Smooth muscle cell (in vitro differentiated cells): ENCODE results near the gene VSTM2B. TPM values are rescaled to one million over a fixed set of nuclear protein-coding genes. Genes with fewer than 3 reads are reported as not detected.

Experiments used
- DNase-seq: peaks from one replicate; lab custom pipeline; 2025; ENCODE audit not compliant: unreplicated experiment; lab: John Stamatoyannopoulos, UW
- H2AFZ ChIP-seq: fragments of 200-600 bp; sonication (generic); 2 replicates; pipeline ENCODE4 v1.6.0; 2016; ENCODE audit warnings: antibody characterized with exemption, low read depth, mild to moderate bottlenecking
- H3F3A ChIP-seq: fragments of 200-600 bp; sonication (generic); 2 replicates; pipeline ENCODE4 v1.6.0; 2017; ENCODE audit warnings: antibody characterized with exemption, low read depth
- H3K27ac ChIP-seq: fragments of 200-600 bp; sonication (generic); 2 replicates; pipeline ENCODE4 v1.5.1; 2016; ENCODE audit warnings: low read depth, mild to moderate bottlenecking
- H3K27me3 ChIP-seq: fragments of 200-600 bp; sonication (generic); 2 replicates; pipeline ENCODE4 v1.6.1; 2016; ENCODE audit warnings: low read depth, mild to moderate bottlenecking
- H3K36me3 ChIP-seq: fragments of 200-600 bp; sonication (generic); 2 replicates; pipeline ENCODE4 v1.5.1; 2016; ENCODE audit warnings: low read depth
- H3K4me1 ChIP-seq: fragments of 200-600 bp; sonication (generic); 2 replicates; pipeline ENCODE4 v1.5.1; 2016; ENCODE audit warnings: low read depth
- H3K4me2 ChIP-seq: fragments of 200-600 bp; sonication (generic); 2 replicates; pipeline ENCODE4 v1.6.0; 2016; ENCODE audit warnings: mild to moderate bottlenecking
- H3K4me3 ChIP-seq: fragments of 200-600 bp; sonication (generic); 2 replicates; pipeline ENCODE4 v1.5.1; 2016; ENCODE audit warnings: mild to moderate bottlenecking
- H3K79me2 ChIP-seq: fragments of 200-600 bp; sonication (generic); 2 replicates; pipeline ENCODE4 v1.6.0; 2016; ENCODE audit warnings: low read depth, mild to moderate bottlenecking
- H3K9ac ChIP-seq: fragments of 200-600 bp; sonication (generic); 2 replicates; pipeline ENCODE4 v1.6.0; 2016; ENCODE audit warnings: low read depth
- H3K9me3 ChIP-seq: fragments of 200-600 bp; sonication (generic); replicated peaks from 2 replicates; pipeline ENCODE4 v1.5.1; 2016; ENCODE audit warnings: low read depth
- H4K20me1 ChIP-seq: fragments of 200-600 bp; sonication (generic); 2 replicates; pipeline ENCODE4 v1.6.0; 2016; ENCODE audit warnings: low read depth
- CTCF ChIP-seq: fragments of 200-600 bp; sonication (generic); IDR thresholded peaks from 2 replicates; pipeline ENCODE4 v1.5.1; 2017; ENCODE audit warnings: borderline replicate concordance, mild to moderate bottlenecking, antibody characterized with exemption; ENCODE audit not compliant: insufficient read depth, poor library complexity, severe bottlenecking
- WGBS: methylation state at CpG from one replicate; pipeline ENCODE4 v1.1.7; 2016; ENCODE audit warnings: low lambda C conversion rate; 5-methylcytosine and 5-hydroxymethylcytosine counted together
- polyA plus RNA-seq: library from polyadenylated mRNA; unstranded; fragments of >200 nt; fragmentation: Nextera tagmentation; extraction: Ambion mirVana; gene quantifications from 2 replicates; pipeline ENCODE4 v1.2.1, GENCODE V29; 2016
- total RNA-seq: library from RNA; depleted of rRNA; stranded (reverse); fragments of >200 nt; gene quantifications from 2 replicates; pipeline ENCODE4 v1.2.3, GENCODE V29; 2014

The VSTM2B gene
- total and polyA plus RNA-seq, 2 experiments from 2014 or later, result not detected

- Histone ChIP-seq H3K27me3 (peaks cover 17% of the 10 kb centered on the region), H3K27ac (no peak overlapping the region), H3K79me2 (no peaks in the 10 kb centered on the region), H3K4me1 (no peaks in the 10 kb centered on the region), H3K36me3 (no peaks in the 10 kb centered on the region), H4K20me1 (no peaks in the 10 kb centered on the region), H3K4me2 (no peak overlapping the region), H3F3A (no peaks in the 10 kb centered on the region), H2AFZ (no peak overlapping the region), H3K9me3 (no peaks in the 10 kb centered on the region), H3K4me3 (no peak overlapping the region), H3K9ac (no peak overlapping the region)
- no peak for TF ChIP-seq CTCF
- DNase-seq, result no peak
- WGBS, result 92% methylated on average over 12 of the region's 12 CpGs
These were observed 12.4 kb downstream of the VSTM2B start for GRCh38 chr19:29538146-29538545.

- Histone ChIP-seq H4K20me1 (no peaks in the 10 kb centered on the region), H3F3A (no peaks in the 10 kb centered on the region), H3K79me2 (no peaks in the 10 kb centered on the region), H3K9me3 (no peaks in the 10 kb centered on the region), H3K4me3 (no peak overlapping the region), H2AFZ (no peak overlapping the region), H3K27me3 (peaks cover 17% of the 10 kb centered on the region), H3K9ac (no peak overlapping the region), H3K4me2 (no peak overlapping the region), H3K27ac (no peak overlapping the region), H3K4me1 (no peaks in the 10 kb centered on the region), H3K36me3 (no peaks in the 10 kb centered on the region)
- no peak for TF ChIP-seq CTCF
- no peak for DNase-seq
- 73% methylated on average over 3 of the region's 3 CpGs for WGBS
These were observed 12.9 kb downstream of the VSTM2B start for GRCh38 chr19:29538651-29539050.

- 89% methylated on average over 9 of the region's 9 CpGs for whole genome bisulfite sequencing
- no peak for TF ChIP-seq CTCF
- H3K27ac ChIP-seq, result no peak overlapping the region
- H3K36me3 ChIP-seq, result no peaks in the 10 kb centered on the region
- DNase-seq, result no peak
- no peak overlapping the region for H2AFZ ChIP-seq
- no peaks in the 10 kb centered on the region for H4K20me1 ChIP-seq
- H3K9ac ChIP-seq, result no peak overlapping the region
- no peaks in the 10 kb centered on the region for H3K79me2 ChIP-seq
- no peaks in the 10 kb centered on the region for H3F3A ChIP-seq
- H3K4me2 ChIP-seq, result no peak overlapping the region
- peaks cover 17% of the 10 kb centered on the region for H3K27me3 ChIP-seq
- no peaks in the 10 kb centered on the region for H3K9me3 ChIP-seq
- no peak overlapping the region for H3K4me3 ChIP-seq
- H3K4me1 ChIP-seq, result no peaks in the 10 kb centered on the region
These were observed 13.3 kb downstream of the VSTM2B start for GRCh38 chr19:29539131-29539530.

- no peaks in the 10 kb centered on the region for H3K9me3 ChIP-seq
- H4K20me1 ChIP-seq, result no peaks in the 10 kb centered on the region
- peaks cover 17% of the 10 kb centered on the region for H3K27me3 ChIP-seq
- no peaks in the 10 kb centered on the region for H3K4me1 ChIP-seq
- no peak for DNase-seq
- no peak for TF ChIP-seq CTCF
- no peak overlapping the region for H2AFZ ChIP-seq
- no peaks in the 10 kb centered on the region for H3F3A ChIP-seq
- H3K27ac ChIP-seq, result no peak overlapping the region
- no peak overlapping the region for H3K4me3 ChIP-seq
- WGBS, result 69% methylated on average over 6 of the region's 6 CpGs
- H3K4me2 ChIP-seq, result no peak overlapping the region
- no peak overlapping the region for H3K9ac ChIP-seq
- no peaks in the 10 kb centered on the region for H3K36me3 ChIP-seq
- H3K79me2 ChIP-seq, result no peaks in the 10 kb centered on the region
These were observed 13.9 kb downstream of the VSTM2B start for GRCh38 chr19:29539670-29540069.
